PC-3 (cell line): ENCODE results near the gene SUGCT.

ENCODE experiments used
- EZH2 ChIP-seq: fragments of 300-600 bp; sonication (generic); IDR thresholded peaks from one replicate; pipeline ENCODE4 v1.6.1; 2017; ENCODE audit warnings: antibody characterized with exemption, mild to moderate bottlenecking, low read length; ENCODE audit not compliant: unreplicated experiment
- EZH2phosphoT487 ChIP-seq: fragments of 300-600 bp; sonication (generic); IDR thresholded peaks from 2 replicates; pipeline ENCODE4 v1.6.1; 2018; ENCODE audit warnings: mild to moderate bottlenecking, antibody characterized with exemption, low read length, borderline replicate concordance
- TF ChIP-seq, protein P1 (sequence below): fragments of 300-600 bp; sonication (generic); conservative IDR thresholded peaks from 2 replicates; pipeline ENCODE4 v1.5.1; 2017; ENCODE audit warnings: antibody characterized with exemption, low read depth, mild to moderate bottlenecking, low read length

GRCh38 chr7:40753455-40753854 lies 618.6 kb downstream of the SUGCT start:
- TF ChIP-seq, protein P1, sequence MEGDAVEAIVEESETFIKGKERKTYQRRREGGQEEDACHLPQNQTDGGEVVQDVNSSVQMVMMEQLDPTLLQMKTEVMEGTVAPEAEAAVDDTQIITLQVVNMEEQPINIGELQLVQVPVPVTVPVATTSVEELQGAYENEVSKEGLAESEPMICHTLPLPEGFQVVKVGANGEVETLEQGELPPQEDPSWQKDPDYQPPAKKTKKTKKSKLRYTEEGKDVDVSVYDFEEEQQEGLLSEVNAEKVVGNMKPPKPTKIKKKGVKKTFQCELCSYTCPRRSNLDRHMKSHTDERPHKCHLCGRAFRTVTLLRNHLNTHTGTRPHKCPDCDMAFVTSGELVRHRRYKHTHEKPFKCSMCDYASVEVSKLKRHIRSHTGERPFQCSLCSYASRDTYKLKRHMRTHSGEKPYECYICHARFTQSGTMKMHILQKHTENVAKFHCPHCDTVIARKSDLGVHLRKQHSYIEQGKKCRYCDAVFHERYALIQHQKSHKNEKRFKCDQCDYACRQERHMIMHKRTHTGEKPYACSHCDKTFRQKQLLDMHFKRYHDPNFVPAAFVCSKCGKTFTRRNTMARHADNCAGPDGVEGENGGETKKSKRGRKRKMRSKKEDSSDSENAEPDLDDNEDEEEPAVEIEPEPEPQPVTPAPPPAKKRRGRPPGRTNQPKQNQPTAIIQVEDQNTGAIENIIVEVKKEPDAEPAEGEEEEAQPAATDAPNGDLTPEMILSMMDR: no peak
- TF ChIP-seq EZH2: no peak
- TF ChIP-seq EZH2phosphoT487: no peak
